Measurements from ENCODE around the gene GBF1. TPM values are rescaled to one million over a fixed set of nuclear protein-coding genes. Genes with fewer than 3 reads are reported as not detected.
A peak's percentile ranks its signal among the peaks of the same experiment; 100 is the strongest.

GBF1 gene
- total RNA-seq, 3 donors from 2014 or later: 51.9 to 67.8 (median 62.9) TPM

GRCh38 chr10:102262744-102263370 lies 17.5 kb downstream of the GBF1 start:
- ATAC-seq: peak; percentile 38
- no peak for DNase-seq
- no peak overlapping the region for H3K4me3 ChIP-seq
- no peaks in the 10 kb centered on the region for H3K9me3 ChIP-seq
- peaks cover 3% of the 10 kb centered on the region for H3K4me1 ChIP-seq (ENCODE audit: low read depth)
- intact Hi-C loops (cut with DNase I, micrococcal nuclease): no loop called here
- TF ChIP-seq, protein P1, sequence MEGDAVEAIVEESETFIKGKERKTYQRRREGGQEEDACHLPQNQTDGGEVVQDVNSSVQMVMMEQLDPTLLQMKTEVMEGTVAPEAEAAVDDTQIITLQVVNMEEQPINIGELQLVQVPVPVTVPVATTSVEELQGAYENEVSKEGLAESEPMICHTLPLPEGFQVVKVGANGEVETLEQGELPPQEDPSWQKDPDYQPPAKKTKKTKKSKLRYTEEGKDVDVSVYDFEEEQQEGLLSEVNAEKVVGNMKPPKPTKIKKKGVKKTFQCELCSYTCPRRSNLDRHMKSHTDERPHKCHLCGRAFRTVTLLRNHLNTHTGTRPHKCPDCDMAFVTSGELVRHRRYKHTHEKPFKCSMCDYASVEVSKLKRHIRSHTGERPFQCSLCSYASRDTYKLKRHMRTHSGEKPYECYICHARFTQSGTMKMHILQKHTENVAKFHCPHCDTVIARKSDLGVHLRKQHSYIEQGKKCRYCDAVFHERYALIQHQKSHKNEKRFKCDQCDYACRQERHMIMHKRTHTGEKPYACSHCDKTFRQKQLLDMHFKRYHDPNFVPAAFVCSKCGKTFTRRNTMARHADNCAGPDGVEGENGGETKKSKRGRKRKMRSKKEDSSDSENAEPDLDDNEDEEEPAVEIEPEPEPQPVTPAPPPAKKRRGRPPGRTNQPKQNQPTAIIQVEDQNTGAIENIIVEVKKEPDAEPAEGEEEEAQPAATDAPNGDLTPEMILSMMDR (IDR thresholded peaks at IDR 0.05): no peak
- peaks cover 4% of the 10 kb centered on the region for H3K36me3 ChIP-seq (ENCODE audit: low read depth)

DNA sequence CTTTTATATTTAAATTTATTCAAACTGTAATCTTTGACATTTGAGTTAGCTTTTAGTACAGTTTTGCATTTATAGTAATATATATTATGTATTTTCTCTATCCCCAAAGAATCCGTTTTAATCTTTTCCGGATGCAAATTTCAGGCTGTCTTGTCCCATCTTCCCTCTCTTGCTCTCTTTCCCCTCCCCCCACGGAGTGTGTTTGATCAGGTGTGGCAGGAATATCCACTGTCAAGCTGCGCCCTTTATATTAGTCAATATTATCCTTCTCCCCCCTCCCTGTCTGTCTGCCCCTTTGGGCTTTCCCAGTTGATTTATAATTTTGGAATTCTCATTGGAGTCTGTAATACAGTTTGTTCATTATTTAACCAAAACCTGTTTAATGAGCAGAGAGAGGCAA lies 19.0 kb downstream of the GBF1 start:
- H3K4me1 ChIP-seq (ENCODE audit: low read depth): peaks cover 9% of the 10 kb centered on the region
- no peaks in the 10 kb centered on the region for H3K9me3 ChIP-seq
- H3K36me3 ChIP-seq (ENCODE audit: low read depth): peaks cover 4% of the 10 kb centered on the region
- ATAC-seq: peak; percentile 36
- intact Hi-C loops (cut with DNase I, micrococcal nuclease): no loop called here
- TF ChIP-seq, protein P1 (IDR thresholded peaks at IDR 0.05): no peak
- DNase-seq: peak in 1 of 3 donors; percentile 25
- no peak overlapping the region for H3K4me3 ChIP-seq

DNA sequence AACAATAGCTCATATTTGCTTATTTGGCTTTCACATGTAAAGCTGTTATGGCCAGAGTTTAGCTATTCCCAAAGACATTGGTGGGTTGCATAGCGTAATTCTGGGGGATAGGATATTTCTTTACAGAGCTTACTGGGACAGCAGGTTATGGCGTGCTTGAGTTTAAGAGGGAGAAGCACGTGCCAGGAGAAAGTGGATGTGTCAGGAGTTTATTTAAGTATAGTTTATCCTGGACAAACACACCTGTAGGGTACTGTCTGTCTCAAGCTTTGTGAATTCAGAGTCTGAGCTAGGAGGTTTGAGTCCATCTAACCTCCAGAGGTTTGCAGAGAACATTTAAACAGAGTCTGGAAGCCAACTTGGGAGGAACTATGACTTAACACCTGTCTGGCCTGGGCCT lies 21.3 kb downstream of the GBF1 start:
- Histone ChIP-seq H3K4me1 (ENCODE audit: low read depth) (peaks cover 9% of the 10 kb centered on the region), H3K4me3 (no peak overlapping the region), H3K36me3 (ENCODE audit: low read depth) (no peaks in the 10 kb centered on the region), H3K9me3 (no peaks in the 10 kb centered on the region)
- intact Hi-C loops (cut with DNase I, micrococcal nuclease): no loop called here
- TF ChIP-seq, protein P1 (IDR thresholded peaks at IDR 0.05): no peak
- DNase-seq: no peak
- no peak for ATAC-seq

GRCh38 chr10:102267748-102268147 lies 22.4 kb downstream of the GBF1 start:
- TF ChIP-seq, protein P1 (IDR thresholded peaks at IDR 0.05): no peak
- ATAC-seq (no peak), DNase-seq (no peak)
- peaks cover 9% of the 10 kb centered on the region for H3K4me1 ChIP-seq (ENCODE audit: low read depth)
- no peaks in the 10 kb centered on the region for H3K9me3 ChIP-seq
- intact Hi-C loops (cut with DNase I, micrococcal nuclease): no loop called here
- H3K4me3 ChIP-seq: no peak overlapping the region
- H3K36me3 ChIP-seq (ENCODE audit: low read depth): no peaks in the 10 kb centered on the region

DNA sequence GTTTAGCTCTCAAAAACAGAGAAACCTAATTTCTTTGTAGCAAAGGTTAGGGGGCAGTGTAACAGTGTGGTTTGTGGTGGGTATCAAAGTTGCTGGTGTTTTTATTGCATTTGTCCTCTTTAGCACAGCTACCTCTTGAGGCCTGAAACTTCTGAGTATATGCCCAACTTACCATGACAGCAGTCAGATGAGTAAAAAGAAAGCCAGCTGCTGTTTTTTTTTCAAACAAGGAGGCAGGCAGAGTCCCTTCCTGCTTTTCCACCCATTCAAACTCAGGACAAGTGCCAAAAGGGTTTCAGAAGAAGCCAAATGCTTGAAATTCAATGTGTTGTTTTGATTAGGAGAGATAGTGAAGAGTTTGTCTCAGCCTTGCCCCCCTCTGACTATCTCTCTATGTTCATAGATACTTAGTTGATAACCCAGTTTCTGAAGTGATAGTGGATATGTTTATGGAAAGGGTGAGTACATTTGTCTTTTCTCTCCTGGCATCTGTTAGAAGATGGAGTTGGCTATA lies 23.1 kb downstream of the GBF1 start:
- no peak for DNase-seq
- Histone ChIP-seq H3K36me3 (ENCODE audit: low read depth) (no peaks in the 10 kb centered on the region), H3K4me1 (ENCODE audit: low read depth) (peaks cover 9% of the 10 kb centered on the region), H3K9me3 (no peaks in the 10 kb centered on the region), H3K4me3 (no peak overlapping the region)
- TF ChIP-seq, protein P1 (IDR thresholded peaks at IDR 0.05): no peak
- no peak for ATAC-seq
- intact Hi-C loops (cut with DNase I, micrococcal nuclease): no loop called here
